Suppressor macrophage (primary cell): ENCODE data around the gene ARAP3.

Source experiments
- DNase-seq, 4 experiments: peaks; one replicate each; pipeline ENCODE4 v3.0.0-alpha.2; 2020 to 2022

Gene ARAP3

GRCh38 chr5:141639357-141640050 is 42.5 kb downstream of the ARAP3 start:
- DNase-seq: no peak

GRCh38 chr5:141638771-141639170 is 43.3 kb downstream of the ARAP3 start:
- no peak for DNase-seq

GRCh38 chr5:141637767-141638419 is 44.1 kb downstream of the ARAP3 start:
- DNase-seq: peak; percentile 54 to 75 (median 69)

- DNase-seq: peak in 3 of 4 experiments; percentile 12 to 43 (median 33)
Observed at GRCh38 chr5:141637123-141637766, 44.8 kb downstream of the ARAP3 start.

GRCh38 chr5:141636413-141637122 is 45.5 kb downstream of the ARAP3 start, which contains the start of the genes HDAC3 and RELL2:
Gene HDAC3, minus strand, starts transcription at chr5:141636849. Its CDS starts 59 bp downstream, at chr5:141636790.
Gene RELL2, plus strand, starts transcription at chr5:141636997. Its CDS starts 1,229 bp downstream, at chr5:141638226.
- DNase-seq: peak; percentile 94 to 98 (median 96)

- no peak for DNase-seq
Observed at GRCh38 chr5:141636106-141636412, 46.0 kb downstream of the ARAP3 start.

- no peak for DNase-seq
Observed at GRCh38 chr5:141635646-141636045, 46.4 kb downstream of the ARAP3 start.

GRCh38 chr5:141634720-141635119 is 47.3 kb downstream of the ARAP3 start:
- DNase-seq: no peak

- DNase-seq: peak in 3 of 4 experiments; percentile 44 to 65 (median 65)
Observed at GRCh38 chr5:141633871-141634561, 48.0 kb downstream of the ARAP3 start.

- DNase-seq: no peak
Observed at GRCh38 chr5:141632650-141633049, 49.4 kb downstream of the ARAP3 start.

GRCh38 chr5:141630570-141631140 is 51.4 kb downstream of the ARAP3 start:
- DNase-seq: no peak

GRCh38 chr5:141628175-141628788 is 53.7 kb downstream of the ARAP3 start:
- no peak for DNase-seq

GRCh38 chr5:141623611-141624010 is 58.4 kb downstream of the ARAP3 start:
- peak; percentile 22 to 50 (median 48) for DNase-seq

GRCh38 chr5:141623186-141623585 is 58.8 kb downstream of the ARAP3 start:
- peak; percentile 84 to 96 (median 90) for DNase-seq

GRCh38 chr5:141618804-141619554 is 63.1 kb downstream of the ARAP3 start, which contains the start of gene DIAPH1:
Gene DIAPH1, minus strand, starts transcription at chr5:141619000. Its CDS starts 86 bp downstream, at chr5:141618914.
- DNase-seq: peak; percentile 94 to 98 (median 96)

GRCh38 chr5:141618030-141618803 is 63.8 kb downstream of the ARAP3 start:
- DNase-seq: peak; percentile 32 to 68 (median 48)

- peak in 2 of 4 experiments; percentile 27 to 35 for DNase-seq
Observed at GRCh38 chr5:141617682-141618029, 64.4 kb downstream of the ARAP3 start.

GRCh38 chr5:141617128-141617527 is 64.9 kb downstream of the ARAP3 start:
- DNase-seq: no peak

GRCh38 chr5:141615991-141616720 is 65.9 kb downstream of the ARAP3 start:
- peak; percentile 49 to 75 (median 71) for DNase-seq
